Fibroblast of upper back skin (primary cell): Measurements from ENCODE around the gene PLEKHO2.
"Not testable (repeated sequence)": the region's sequence is repeated elsewhere in the genome, so short reads cannot be mapped to it uniquely, and the experiment has no call there.

Source experiments
- DNase-seq: peaks from one replicate; pipeline ENCODE4 v3.0.0-alpha.2; 2013

PLEKHO2 gene, protein sequence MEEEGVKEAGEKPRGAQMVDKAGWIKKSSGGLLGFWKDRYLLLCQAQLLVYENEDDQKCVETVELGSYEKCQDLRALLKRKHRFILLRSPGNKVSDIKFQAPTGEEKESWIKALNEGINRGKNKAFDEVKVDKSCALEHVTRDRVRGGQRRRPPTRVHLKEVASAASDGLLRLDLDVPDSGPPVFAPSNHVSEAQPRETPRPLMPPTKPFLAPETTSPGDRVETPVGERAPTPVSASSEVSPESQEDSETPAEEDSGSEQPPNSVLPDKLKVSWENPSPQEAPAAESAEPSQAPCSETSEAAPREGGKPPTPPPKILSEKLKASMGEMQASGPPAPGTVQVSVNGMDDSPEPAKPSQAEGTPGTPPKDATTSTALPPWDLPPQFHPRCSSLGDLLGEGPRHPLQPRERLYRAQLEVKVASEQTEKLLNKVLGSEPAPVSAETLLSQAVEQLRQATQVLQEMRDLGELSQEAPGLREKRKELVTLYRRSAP

DNA sequence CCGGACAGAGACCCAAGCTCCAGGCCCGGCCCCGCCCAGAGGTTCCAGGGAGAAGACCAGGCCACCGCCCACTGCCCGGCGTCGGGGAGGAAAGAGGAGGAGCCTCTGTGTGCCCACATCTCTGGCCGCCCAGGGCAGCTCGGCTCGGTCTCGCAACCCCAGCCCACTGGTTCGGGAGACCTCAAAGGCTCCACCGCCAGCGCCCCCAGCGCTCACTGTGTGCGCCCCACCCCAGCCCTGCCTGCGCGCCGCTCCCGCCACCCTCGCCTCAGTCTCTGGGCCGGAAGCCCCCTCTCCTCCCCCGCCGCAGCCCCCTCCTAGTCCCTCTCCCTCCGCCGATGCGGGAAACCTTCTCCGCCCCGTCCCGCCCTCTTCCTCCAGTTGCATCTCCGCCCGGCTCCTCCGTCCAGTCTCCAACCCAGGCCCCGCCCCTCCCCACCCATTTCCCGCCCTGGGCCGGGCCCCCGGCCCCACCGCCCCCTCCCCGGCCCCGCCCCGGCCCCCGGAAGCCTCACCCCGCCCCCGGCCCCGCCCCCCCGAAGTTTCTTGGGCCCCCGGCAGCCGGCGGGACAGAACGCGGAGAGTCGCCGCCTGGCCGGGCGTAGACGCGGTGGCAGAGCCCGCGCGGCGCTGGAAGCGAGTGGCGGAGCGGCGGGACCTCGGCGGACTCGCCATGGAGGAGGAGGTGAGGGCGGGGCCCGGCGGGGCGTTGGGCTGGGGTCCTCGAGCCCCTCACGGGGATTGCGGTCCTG, at the start of gene PLEKHO2:
Gene PLEKHO2, plus strand, starts transcription at position 572 of the 752 bp plus-strand sequence. Its CDS starts 102 bp downstream, at position 674.
- DNase-seq, result peak; percentile 95

DNA sequence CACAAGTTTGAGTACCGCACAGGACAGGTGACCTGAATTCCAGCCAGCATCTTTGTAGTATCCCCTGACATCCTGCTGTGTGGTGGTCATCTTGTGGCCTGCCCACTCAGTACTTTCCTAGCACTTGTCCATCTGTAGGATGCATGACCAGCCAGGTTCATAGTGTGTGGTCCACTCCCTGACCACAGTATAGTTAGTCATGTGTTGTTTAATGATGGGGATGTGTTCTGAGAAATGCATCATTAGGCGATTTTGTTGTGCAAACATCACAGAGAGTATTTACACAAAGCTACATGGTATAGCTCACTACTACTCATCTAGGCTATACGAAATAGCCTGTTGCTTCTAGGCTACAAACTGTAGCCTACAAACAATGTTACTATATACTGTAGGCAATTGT, 49.4 kb upstream of the PLEKHO2 start:
- DNase-seq, result no peak

DNA sequence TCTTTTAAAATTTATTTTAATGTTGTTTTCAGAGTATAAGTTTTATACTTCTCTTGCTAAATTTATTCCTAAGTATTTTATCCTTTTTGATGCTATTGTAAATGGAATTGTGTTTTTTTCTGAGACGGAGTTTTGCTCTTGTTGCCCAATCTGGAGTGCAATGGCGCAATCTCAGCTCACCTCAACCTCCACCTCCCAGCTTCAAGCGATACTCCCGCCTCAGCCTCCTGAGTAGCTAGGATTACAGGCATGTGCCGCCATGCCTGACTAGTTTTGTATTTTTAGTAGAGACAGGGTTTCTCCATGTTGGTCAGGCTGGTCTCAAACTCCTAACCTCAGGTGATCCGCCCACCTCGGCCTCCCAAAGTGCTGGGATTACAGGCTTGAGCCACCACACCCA, 46.4 kb upstream of the PLEKHO2 start:
- DNase-seq, result not testable (repeated sequence)

DNA sequence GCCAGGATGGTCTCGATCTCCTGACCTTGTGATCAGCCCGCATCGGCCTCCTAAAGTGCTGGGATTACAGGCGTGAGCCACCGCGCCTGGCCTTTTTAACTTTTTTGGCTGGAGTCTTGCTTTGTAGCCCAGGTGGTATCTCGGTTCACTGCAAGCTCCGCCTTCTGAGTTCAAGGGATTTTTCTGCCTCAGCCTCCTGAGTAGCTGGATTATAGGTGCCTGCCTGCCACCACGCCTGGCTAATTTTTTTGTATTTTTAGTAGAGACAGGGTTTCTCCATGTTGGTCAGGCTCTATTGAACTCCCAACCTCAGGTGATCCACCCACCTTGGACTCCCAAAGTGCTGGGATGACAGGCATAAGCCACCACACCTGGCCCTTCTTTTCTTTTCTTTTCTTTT, 45.8 kb upstream of the PLEKHO2 start:
- not testable (repeated sequence) for DNase-seq

DNA sequence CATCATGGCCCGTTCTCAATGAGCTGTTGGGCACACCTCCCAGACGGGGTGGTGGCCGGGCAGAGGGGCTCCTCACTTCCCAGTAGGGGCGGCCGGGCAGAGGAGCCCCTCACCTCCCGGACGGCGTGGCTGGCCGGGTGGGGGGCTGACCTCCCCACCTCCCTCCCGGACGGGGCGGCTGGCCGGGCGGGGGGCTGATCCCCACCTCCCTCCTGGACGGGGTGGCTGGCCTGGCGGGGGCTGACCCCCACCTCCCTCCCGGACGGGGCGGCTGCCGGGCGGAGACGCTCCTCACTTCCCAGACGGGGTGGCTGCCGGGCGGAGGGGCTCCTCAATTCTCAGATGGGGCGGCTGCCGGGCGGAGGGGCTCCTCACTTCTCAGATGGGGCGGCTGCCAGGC, 42.8 kb upstream of the PLEKHO2 start:
- DNase-seq, result not testable (repeated sequence)

DNA sequence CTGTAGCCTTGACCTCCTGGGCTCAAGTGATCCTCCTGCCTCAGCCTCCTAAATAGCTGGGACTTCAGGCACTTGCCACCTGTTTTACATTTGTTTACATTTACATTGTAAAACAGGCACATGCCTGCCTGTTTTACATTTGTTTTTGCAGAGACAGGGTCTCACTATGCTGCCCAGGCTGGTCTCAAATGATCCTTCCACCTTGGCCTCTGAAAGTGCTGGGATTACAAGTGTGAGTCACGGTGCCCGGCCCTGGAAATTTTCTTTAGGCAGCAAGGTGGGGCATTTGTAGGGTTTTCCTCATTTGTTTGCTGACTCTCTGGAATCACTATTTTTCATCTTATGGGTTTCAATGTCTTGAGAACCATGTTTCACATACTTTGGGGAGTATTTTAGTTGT, 41.2 kb upstream of the PLEKHO2 start:
- DNase-seq, result no peak

DNA sequence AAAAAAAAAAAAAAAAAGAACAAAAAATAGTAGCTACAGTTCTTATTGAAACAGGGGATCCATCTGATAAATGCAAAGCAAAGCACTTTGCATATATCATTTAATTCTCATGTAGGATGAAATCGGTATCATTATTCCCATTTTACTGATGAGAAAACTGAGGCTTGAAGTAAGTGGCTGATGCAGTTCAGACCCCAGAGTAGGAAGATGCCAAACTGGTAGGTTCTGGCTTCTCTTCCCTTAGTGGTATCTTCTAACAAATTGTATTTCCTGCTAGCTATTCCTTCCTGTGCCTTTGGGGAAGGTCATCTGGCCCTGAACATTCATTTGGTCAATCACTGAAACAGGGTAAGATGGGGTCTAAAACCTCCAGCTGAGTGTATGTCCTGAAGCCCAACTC, 38.2 kb upstream of the PLEKHO2 start:
- DNase-seq, result no peak

DNA sequence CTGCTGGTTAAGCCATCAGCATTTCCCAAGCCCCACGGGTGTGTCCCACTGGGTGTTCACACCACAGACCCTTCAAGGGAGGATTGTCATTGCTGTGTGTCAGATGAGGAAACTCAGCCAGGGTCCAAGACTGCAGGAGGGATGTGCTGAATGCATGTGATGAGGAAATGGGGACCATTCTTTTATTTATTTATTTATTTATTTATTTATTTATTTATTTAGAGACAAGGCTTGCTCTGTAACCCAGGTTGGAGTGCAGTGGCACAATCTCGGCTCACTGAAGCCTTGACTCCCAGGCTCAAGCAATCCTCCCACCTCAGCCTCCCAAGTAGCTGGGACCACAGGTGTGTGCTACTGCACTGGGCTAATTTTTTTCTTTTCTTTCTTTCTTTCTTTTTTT, 37.1 kb upstream of the PLEKHO2 start:
- DNase-seq, result no peak

DNA sequence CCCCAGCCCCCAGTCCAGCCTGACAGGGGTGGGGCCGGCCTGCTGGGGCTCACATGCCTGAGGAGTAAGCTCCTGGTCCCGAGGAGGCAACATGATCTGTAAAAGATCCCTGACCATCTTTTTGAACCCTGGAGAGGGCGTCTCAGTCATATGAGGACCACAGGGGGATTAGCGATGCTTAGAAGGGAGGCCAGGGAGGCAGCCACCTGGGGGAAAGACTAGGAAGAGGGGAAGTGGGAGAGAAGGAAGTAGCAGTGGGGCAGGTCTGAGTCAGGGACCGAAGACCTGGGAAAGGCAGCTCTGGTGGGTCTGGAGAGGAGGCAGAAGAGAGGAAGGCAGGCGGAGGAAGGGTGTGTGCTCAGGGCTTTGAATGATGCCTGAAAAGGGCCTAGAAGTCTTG, 35.2 kb upstream of the PLEKHO2 start:
- no peak for DNase-seq

DNA sequence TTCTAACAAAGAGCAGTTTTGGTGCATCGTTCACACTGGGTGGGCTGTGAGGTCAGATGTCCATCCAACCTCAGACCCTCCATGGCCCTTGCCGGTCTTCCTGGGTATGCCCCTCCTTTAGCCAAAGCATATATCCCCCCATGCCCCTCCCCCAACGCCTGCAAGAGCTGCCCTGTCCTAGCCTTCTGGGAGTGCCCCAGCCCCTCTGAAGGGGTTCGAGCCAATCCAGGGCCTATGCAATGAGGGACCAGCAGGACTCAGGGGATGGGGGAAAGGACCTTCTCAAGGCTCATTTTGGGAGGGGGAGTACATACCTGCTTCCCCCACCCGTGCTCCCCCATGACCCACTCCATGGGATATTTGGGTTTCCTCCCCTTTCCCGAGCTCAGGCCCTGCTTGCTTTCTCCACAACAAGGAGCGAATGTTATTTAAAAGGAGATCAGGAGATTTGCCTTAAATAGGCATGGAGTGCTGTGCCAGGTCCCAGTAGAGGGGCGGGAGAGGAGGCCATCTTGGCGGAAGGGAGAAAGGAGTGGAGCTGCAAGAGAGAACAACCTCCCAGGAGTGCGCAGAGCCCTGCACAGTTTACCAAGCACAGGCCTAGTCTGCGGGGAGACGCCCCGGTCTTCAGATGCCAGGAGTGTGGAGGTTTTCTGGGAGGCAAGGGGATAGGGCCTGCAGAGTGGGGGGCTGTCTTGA, 34.5 kb upstream of the PLEKHO2 start:
- DNase-seq, result no peak

DNA sequence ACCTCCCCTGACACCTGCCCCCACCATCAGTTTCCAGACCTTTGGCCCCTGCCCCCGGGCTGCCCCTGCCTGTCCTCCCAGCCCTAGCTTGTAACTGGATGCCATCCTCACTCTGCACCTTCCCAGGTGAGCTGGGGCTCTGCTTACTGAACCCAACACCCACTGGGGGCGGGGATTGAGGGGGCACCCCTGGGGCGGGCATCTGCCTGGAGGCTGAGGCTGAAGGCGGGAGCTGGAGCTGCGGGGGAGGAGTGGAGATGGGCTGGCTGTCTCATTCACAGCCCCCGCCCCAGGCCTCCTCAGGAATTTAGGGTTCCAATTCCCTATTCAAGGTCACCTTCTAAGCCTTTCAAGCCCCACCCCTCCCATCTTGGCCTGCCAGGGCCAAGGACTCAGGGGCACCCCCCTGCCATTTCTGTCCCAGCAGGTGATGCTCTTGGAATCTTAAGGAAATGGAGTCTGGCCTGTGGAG, 33.9 kb upstream of the PLEKHO2 start:
- no peak for DNase-seq

DNA sequence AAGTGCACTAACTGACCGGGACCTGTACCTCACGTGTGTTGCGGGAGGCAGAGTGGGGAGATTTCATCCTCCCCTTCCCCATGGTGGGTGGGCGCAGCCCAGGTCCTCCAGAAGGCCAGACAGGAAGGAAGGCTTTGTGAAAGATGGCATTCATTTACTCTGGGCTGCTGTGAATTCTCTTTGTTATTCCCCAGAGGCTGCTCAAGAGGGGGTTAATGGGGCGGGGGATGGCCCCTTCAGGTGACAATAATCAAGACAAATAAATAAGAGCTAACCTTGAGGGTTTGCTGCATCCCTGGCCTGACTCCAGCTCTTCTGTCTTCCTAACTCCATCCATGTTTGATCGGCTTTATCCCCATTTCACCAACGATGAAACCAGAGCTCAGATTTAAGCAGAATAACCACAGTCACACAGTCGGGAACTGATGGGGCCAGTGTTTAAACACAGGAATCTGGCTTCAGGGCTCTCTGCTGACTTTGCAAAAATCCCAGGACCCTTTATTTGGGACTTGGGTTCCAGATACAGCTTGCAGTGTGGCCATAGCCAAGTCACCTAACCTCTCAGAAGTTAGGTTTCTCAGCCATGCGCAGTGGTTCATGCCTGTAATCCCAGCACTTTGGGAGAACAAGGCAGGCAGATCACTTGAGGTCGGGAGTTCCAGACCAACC, 32.8 kb upstream of the PLEKHO2 start:
- no peak for DNase-seq

DNA sequence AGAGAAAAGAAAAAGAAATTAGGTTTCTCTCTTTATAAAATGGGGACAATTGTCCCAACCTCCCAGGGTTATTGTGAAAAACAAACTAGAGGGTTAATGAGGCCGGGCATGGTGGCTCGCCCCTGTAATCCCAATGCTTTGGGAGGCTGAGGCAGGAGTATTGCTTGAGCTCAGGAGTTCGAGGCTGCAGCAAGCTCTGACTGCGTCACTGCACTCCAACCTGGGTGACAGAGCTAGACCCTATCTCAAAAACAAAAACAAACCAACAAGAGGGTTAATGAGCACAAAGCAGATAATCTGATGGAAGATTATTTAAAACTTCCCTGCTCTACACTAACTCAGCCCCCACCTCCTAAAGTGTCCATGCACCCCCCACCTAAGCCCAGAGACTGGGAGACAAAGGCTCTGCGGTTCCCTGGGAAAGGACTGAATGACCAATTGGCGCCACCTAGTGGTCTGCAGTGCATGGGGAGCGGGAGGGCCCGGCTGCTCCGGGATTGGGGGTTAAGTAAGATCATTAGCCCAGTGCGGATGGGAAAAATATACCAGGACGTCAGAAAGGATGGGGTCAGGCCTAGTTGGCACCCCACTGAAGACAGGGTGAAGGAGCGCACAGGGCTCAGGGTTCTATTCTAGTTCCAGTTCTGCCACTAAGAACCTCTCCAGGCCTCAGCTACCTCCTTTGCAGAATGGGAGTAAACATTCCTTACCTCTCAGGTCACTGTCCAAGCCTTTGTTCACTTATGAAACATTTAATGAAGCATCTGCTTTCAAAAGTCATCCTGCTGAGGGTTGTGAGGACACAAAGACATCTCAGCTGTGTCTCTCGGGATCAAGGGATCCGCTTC, 31.8 kb upstream of the PLEKHO2 start:
- peak; percentile 68 for DNase-seq

DNA sequence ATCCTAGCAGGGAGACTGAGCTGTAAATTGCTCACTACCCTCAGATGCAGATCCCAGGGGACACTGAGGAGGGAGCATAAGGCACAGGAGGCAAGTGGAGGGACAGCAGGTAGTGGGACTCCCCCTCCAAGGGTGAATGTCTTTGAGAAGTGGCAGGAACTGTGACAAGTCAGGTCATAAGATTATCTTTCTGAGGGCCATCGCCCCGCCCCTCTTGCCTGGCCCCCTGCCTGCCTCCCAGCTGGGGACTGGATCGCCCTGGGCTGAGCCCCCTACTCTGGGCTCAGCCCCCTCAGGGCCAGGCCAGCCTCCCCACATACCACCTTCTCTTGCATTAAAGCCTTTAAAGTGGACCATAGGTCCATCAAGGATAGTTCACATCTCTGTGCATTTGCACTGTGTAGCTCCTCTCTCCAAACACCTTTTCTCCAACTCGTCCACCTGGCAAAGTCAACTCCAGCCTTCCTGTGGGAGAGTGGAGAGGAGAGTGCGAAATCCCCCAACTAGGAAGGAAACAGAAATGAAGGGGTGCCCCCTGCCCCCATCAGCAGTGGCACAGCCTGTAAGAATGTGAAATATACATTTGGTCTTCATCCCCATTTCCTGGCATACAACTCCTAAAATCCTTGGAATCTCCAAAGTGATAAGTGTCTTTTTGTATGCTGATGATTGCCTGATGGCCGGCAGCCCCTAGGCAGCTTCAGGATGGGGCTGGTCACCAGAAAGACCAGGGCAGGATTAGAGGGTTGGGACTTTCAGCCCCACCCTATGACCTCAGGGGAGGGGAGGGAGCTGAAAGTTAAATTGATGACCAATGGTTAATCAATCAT, 31.0 kb upstream of the PLEKHO2 start:
- DNase-seq, result no peak

DNA sequence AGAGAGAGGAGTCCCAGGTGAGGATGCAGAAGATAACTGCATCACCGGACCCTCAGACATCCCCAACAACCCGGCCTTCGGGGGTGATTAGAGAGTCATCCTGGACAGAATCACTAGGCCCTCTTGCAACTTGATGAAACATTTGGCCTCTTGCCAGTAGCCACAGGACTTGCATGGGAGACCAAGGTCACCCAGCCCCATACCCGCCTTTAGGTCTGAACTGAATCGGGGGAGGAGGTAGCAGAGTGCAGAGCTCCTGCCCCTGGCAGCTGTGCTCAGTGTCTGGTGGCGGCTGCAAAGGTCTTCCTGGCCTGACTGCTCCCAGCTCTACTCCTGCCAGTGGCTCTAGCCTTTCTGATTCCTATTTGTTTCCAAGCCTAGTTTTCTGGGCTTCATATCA, 28.6 kb upstream of the PLEKHO2 start:
- DNase-seq, result peak; percentile 37

DNA sequence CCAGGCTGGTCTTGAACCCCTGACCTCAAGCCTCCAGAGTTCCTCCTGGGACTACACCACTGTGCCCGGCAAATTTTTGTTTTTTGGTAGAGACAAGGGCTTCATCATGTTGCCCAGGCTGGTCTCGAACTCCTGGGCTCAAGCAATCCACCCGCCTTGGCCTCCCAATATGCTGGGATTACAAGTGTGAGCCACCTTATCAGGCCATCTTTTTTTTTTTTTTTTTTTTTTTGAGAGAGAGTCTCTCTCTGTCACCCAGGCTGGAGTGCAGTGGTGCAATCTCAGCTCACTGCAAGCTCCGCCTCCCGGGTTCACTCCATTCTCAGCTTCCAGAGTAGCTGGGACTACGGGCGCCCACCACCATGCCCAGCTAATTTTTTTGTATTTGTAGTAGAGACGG, 27.4 kb upstream of the PLEKHO2 start:
- DNase-seq, result not testable (repeated sequence)

DNA sequence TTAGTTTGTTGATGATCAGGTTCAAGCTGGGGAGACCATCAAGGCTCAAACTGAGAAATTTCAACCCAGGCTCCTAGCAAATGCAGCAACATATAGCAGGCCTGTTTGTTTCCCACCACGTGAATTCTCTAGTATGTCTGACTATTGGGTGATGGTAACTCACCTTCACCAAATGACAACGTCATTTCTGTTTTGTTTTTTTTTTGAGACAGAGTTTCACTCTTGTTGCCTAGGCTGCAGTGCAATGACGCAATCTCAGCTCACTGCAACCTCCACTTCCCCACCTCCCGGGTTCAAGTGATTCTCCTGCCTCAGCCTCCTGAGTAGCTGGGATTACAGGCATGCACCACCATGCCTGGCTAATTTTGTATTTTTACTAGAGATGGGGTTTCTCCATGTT, 26.8 kb upstream of the PLEKHO2 start:
- not testable (repeated sequence) for DNase-seq

DNA sequence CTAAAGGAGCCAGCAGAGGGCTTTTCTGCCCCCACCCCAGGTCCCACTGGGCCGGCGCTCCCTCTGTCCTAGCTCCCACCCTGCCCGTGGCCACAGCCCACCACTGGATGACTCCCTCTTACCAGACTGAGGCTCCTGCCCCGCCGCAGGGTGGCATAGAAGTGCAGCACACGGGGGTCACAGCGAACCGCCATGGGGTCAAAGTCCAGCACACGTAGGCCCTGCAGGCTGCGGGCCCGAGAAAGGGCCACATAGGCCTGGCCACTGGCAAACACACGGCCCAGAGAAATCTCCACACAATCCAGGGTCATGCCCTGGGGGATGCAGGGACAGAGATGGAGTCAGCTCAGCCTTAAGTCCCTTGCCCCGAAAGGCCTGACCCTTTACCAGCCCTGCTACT, 25.3 kb upstream of the PLEKHO2 start:
- no peak for DNase-seq

DNA sequence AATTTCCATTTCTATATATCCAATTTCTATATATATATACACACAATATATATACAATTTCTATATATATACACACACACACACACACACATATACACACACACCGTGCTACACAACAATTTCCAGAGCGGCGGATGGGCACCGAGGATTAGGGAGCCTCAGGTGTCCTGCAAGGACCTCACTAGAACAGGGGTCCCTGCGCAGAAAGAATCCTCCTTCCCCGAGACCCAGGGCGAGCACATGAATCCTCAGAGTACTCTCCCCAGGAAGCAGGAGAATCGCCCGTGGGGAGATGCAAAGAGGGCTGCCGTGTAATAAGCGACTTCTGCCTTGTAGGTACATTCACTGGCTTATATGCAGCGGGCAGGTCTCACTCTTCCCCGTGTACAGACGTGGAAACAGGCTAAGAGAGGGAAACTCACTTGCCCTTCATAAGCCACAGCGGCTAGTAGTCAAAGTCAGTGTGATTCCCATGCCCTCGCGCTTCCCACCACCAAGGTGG, 16.7 kb upstream of the PLEKHO2 start:
- no peak for DNase-seq

DNA sequence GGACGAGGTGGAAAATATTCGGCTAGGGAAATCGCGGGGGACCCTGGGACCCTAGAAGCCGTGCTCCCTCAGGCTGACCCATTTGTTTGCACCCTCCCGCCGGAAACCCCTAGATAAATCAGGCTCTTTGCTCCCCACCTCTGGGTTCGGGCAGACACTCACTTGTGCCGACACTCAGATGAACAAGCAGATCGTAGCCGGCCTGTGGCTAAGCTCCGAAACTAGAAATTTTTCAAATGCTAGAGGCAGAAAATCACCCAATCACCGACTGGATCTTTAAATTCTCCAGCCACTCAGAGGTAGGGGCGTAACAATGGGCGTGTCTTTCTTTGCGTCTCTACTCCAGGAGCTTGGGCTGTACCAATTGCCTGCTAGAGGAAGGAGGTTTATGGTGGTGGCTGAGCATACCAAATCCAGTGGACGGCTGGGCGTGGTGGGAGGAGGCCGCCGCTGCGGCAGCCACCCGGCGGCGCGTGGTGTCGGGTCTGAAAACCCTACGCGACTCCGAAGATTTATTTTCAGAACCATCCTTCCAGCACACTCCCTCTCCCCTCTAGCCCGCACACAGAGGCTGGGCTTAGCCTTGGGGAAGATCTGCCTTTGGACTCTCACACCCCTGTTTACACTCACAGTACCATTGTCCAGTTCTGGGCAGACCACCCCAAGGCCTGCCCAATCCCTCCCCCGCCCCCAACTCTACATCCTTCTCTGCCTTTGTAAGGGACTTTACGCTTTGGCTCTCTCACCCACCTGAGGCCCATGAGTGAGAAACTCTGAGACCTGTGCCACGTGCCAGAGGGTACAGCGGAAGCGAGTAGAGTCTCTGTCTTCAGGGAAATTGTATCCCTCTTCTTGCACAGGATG, 16.1 kb upstream of the PLEKHO2 start, which contains the start of gene PIF1:
Gene PIF1, minus strand, starts transcription at position 217 of the 864 bp plus-strand sequence. CDS start 1,312 bp downstream, outside the sequence.
- peak; percentile 99 for DNase-seq
